Neural progenitor cell (in vitro differentiated cells): ENCODE data around the gene ARPC2.

Experiments
- CTCF ChIP-seq: fragments of 200-600 bp; sonication (generic); IDR thresholded peaks from 2 replicates; pipeline ENCODE4 v1.5.1; 2017; ENCODE audit warnings: antibody characterized with exemption, mild to moderate bottlenecking
- EZH2 ChIP-seq: fragments of 200-600 bp; sonication (generic); IDR thresholded peaks from 2 replicates; pipeline ENCODE4 v1.6.1; 2017; ENCODE audit warnings: antibody characterized with exemption, mild to moderate bottlenecking, moderate library complexity
- EZH2phosphoT487 ChIP-seq: fragments of 200-600 bp; sonication (generic); IDR thresholded peaks from 2 replicates; pipeline ENCODE4 v1.6.1; 2017; ENCODE audit warnings: antibody characterized with exemption

GRCh38 chr2:218271865-218272530 is 55.0 kb downstream of the ARPC2 start:
- TF ChIP-seq CTCF (no peak), EZH2phosphoT487 (no peak), EZH2 (no peak)
